MM.1S (cell line): ENCODE data around the gene BBC3.

Source experiments
- DNase-seq: peaks from one replicate; pipeline ENCODE4 v3.0.0-alpha.2; 2015
- H2AFZ ChIP-seq: fragments of 300-600 bp; sonication (generic); 2 replicates; pipeline ENCODE4 v1.6.0; 2016; ENCODE audit warnings: antibody characterized with exemption, low read length
- H3F3A ChIP-seq: fragments of 300-600 bp; sonication (generic); 2 replicates; pipeline ENCODE4 v1.6.1; 2016; ENCODE audit warnings: mild to moderate bottlenecking, antibody characterized with exemption, low read length, moderate library complexity, mixed read lengths; ENCODE audit not compliant: insufficient read depth
- H3K27ac ChIP-seq: fragments of 300-600 bp; sonication (generic); 2 replicates; pipeline ENCODE4 v1.5.1; 2016; ENCODE audit warnings: mild to moderate bottlenecking, low read length
- H3K27me3 ChIP-seq: fragments of 300-600 bp; sonication (generic); replicated peaks from 2 replicates; pipeline ENCODE4 v1.6.0; 2016; ENCODE audit warnings: low read length; ENCODE audit not compliant: insufficient read depth
- H3K36me3 ChIP-seq: fragments of 300-600 bp; sonication (generic); replicated peaks from 2 replicates; pipeline ENCODE4 v1.6.1; 2016; ENCODE audit warnings: mild to moderate bottlenecking, low read length, mixed read lengths; ENCODE audit not compliant: insufficient read depth
- H3K4me1 ChIP-seq: fragments of 300-600 bp; sonication (generic); 2 replicates; pipeline ENCODE4 v1.6.1; 2016; ENCODE audit warnings: low read length, mixed read lengths
- H3K4me2 ChIP-seq: fragments of 300-600 bp; sonication (generic); 2 replicates; pipeline ENCODE4 v1.6.0; 2016; ENCODE audit warnings: low read depth, low read length
- H3K4me3 ChIP-seq: fragments of 300-600 bp; sonication (generic); 2 replicates; pipeline ENCODE4 v1.5.1; 2016; ENCODE audit warnings: low read length, mixed read lengths
- H3K79me2 ChIP-seq: fragments of 300-600 bp; sonication (generic); 2 replicates; pipeline ENCODE4 v1.6.1; 2016; ENCODE audit warnings: mixed run types, low read length, mixed read lengths
- H3K9ac ChIP-seq: fragments of 300-600 bp; sonication (generic); 2 replicates; pipeline ENCODE4 v1.6.1; 2016; ENCODE audit warnings: low read length, mixed read lengths
- H3K9me2 ChIP-seq: fragments of 300-600 bp; sonication (generic); replicated peaks from 2 replicates; pipeline ENCODE4 v1.6.1; 2016; ENCODE audit warnings: mild to moderate bottlenecking, low read length, mixed read lengths; ENCODE audit not compliant: insufficient read depth
- H3K9me3 ChIP-seq: fragments of 300-600 bp; sonication (generic); replicated peaks from 2 replicates; pipeline ENCODE4 v1.6.1; 2016; ENCODE audit warnings: mild to moderate bottlenecking, low read length, mixed read lengths; ENCODE audit not compliant: insufficient read depth
- H4K20me1 ChIP-seq: fragments of 300-600 bp; sonication (generic); 2 replicates; pipeline ENCODE4 v1.6.1; 2016; ENCODE audit warnings: mild to moderate bottlenecking, low read length, moderate library complexity, mixed read lengths; ENCODE audit not compliant: insufficient read depth
- EZH2 ChIP-seq: fragments of 300-600 bp; sonication (generic); optimal IDR thresholded peaks from 2 replicates; pipeline ENCODE3; 2017; ENCODE audit warnings: low read depth, mild to moderate bottlenecking, antibody characterized with exemption, low read length, mixed read lengths
- EZH2phosphoT487 ChIP-seq: fragments of 300-600 bp; sonication (generic); IDR thresholded peaks from 2 replicates; pipeline ENCODE4 v1.6.1; 2018; ENCODE audit warnings: antibody characterized with exemption, low read length
- TF ChIP-seq, protein P1 (sequence below): fragments of 300-600 bp; sonication (generic); IDR thresholded peaks from 2 replicates; pipeline ENCODE4 v1.5.1; 2016; ENCODE audit warnings: antibody characterized with exemption, low read length, mixed read lengths

BBC3 gene

DNA sequence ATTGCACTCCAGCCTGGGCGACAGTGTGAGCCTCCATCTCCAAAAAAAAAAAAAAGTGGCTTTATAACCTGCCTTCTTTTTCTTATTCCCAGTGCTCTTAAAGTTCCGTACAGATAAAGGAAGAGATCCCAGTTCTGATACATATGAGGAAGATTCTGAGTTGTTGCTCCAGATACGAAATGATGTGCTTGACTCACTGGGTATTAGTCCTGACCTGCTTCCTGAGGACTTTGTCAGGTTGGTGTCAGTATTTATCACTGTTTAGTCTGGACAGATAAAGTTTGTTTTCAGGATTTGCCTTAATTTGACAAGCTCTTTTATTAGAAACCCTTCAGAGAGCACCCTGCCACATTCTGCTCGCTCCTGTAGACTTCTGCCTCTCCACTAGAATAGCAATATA, 33.9 kb downstream of the BBC3 start:
- Histone ChIP-seq H3F3A (peaks cover 15% of the 10 kb centered on the region), H3K4me2 (no peak overlapping the region), H3K79me2 (peaks cover 16% of the 10 kb centered on the region), H3K4me1 (0 out of 2 replicates have a peak, but pooled peaks cover 3% of the 10 kb centered on the region), H3K9me3 (no peaks in the 10 kb centered on the region), H3K36me3 (peaks cover 8% of the 10 kb centered on the region; the same call in 1 of the 2 replicates), H4K20me1 (no peaks in the 10 kb centered on the region), H3K9ac (no peak overlapping the region), H2AFZ (no peak overlapping the region), H3K27ac (no peak overlapping the region), H3K9me2 (no peaks in the 10 kb centered on the region), H3K4me3 (no peak overlapping the region), H3K27me3 (no peaks in the 10 kb centered on the region)
- TF ChIP-seq, protein P1, sequence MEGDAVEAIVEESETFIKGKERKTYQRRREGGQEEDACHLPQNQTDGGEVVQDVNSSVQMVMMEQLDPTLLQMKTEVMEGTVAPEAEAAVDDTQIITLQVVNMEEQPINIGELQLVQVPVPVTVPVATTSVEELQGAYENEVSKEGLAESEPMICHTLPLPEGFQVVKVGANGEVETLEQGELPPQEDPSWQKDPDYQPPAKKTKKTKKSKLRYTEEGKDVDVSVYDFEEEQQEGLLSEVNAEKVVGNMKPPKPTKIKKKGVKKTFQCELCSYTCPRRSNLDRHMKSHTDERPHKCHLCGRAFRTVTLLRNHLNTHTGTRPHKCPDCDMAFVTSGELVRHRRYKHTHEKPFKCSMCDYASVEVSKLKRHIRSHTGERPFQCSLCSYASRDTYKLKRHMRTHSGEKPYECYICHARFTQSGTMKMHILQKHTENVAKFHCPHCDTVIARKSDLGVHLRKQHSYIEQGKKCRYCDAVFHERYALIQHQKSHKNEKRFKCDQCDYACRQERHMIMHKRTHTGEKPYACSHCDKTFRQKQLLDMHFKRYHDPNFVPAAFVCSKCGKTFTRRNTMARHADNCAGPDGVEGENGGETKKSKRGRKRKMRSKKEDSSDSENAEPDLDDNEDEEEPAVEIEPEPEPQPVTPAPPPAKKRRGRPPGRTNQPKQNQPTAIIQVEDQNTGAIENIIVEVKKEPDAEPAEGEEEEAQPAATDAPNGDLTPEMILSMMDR = no peak
- no peak for TF ChIP-seq EZH2phosphoT487
- DNase-seq = no peak

DNA sequence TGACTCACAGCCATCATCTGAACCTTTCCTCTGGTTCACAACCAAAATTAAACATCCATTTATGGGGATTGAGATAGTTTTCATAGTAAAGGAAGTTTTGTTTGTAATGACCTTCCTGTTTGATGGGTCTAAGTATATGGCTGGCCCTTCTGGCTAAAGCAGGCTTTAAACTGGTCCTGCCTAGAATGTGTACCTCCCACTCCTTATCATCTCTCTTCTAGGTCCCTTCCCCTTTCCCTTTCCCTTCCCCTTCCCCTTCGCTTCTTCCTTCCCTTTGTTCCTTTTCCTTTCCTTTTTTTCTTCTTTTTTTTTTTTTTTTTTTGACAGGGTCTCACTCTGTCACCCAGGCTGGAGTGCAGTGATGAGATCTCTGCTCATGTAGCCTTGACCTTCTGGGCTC, 35.6 kb downstream of the BBC3 start:
- Histone ChIP-seq H3K36me3 (peaks cover 13% of the 10 kb centered on the region), H3K9ac (no peak overlapping the region), H3F3A (peaks cover 11% of the 10 kb centered on the region), H3K27ac (no peak overlapping the region), H3K4me1 (0 out of 2 replicates have a peak, but pooled peaks cover under 1% of the 10 kb centered on the region), H3K9me2 (no peaks in the 10 kb centered on the region), H3K4me2 (no peak overlapping the region), H2AFZ (no peak overlapping the region), H3K79me2 (peaks cover 20% of the 10 kb centered on the region), H4K20me1 (no peaks in the 10 kb centered on the region), H3K9me3 (no peaks in the 10 kb centered on the region), H3K27me3 (no peaks in the 10 kb centered on the region), H3K4me3 (no peak overlapping the region)
- TF ChIP-seq EZH2 (no peak), EZH2phosphoT487 (no peak)
- TF ChIP-seq, protein P1 = no peak
- DNase-seq = no peak

DNA sequence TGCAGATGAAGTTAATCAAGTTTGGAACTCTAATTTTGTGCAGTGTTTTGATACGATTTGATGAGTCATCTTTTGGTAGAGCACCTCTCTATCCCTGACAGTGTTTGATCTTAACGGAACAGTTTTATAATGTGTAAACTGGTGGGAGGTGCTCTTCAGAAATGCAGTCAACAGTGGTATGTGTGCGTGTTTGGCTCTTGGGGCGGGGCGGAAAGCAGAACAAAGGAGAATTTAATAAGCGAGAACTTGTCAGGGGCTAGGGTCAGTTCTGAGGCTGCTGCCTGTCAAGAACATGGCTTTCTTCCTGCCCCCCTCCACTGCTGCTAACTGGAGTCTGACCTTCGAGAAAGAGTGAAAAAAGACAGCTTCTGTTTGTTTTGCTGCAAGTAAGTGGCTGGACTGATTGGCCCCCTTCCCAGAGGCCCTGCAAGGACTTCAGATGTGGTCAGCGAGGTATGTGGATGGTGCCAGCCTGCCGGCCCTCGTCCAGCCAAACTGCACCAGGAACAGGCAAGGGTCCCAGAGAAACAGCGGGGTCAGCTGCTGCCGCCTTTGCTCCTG, 40.8 kb downstream of the BBC3 start:
- no peaks in the 10 kb centered on the region for H4K20me1 ChIP-seq
- no peak overlapping the region for H3K4me2 ChIP-seq
- H3K9ac ChIP-seq = no peak overlapping the region
- H3F3A ChIP-seq = no peaks in the 10 kb centered on the region
- no peak overlapping the region for H3K27ac ChIP-seq
- no peaks in the 10 kb centered on the region for H3K4me1 ChIP-seq
- peaks cover 59% of the 10 kb centered on the region for H3K79me2 ChIP-seq
- H2AFZ ChIP-seq = no peak overlapping the region
- H3K9me3 ChIP-seq = no peaks in the 10 kb centered on the region
- H3K36me3 ChIP-seq = peaks cover 17% of the 10 kb centered on the region
- no peaks in the 10 kb centered on the region for H3K27me3 ChIP-seq
- no peaks in the 10 kb centered on the region for H3K9me2 ChIP-seq
- DNase-seq = no peak
- TF ChIP-seq EZH2phosphoT487 (no peak), EZH2 (no peak)
- TF ChIP-seq, protein P1 = no peak
- no peak overlapping the region for H3K4me3 ChIP-seq
